Measurements from ENCODE around the gene HECTD4. TPM values are rescaled to one million over a fixed set of nuclear protein-coding genes. Genes with fewer than 3 reads are reported as not detected.

The HECTD4 gene
- total RNA-seq, 1 experiment from 2014 or later, result 51.3 TPM

- intact Hi-C loops (cut with micrococcal nuclease; ENCODE audit: unreplicated experiment) (no loop called here), in situ Hi-C loops (cut with HindIII; ENCODE audit: low pct_unique_long_range_greater_than_20kb, low sequenced_read_pairs) (no loop called here)
- ChIA-PET CTCF (no interaction called here), POLR2A (no interaction called here)
- no TSS peak for BruUV-seq (replicated peaks)
- no peak for DNase-seq (ENCODE audit: low read depth, low spot score)
- H3K9me3 ChIP-seq (ENCODE audit: control insufficient read depth, insufficient read depth, low read depth, low read length), result no peaks in the 10 kb centered on the region
- H3K4me3 ChIP-seq (ENCODE audit: low read depth in 2 of 2, low read length in 2 of 2), result no peak overlapping the region
- H3K4me1 ChIP-seq (ENCODE audit: control insufficient read depth, insufficient read depth, low read length), result no peaks in the 10 kb centered on the region
- TF ChIP-seq REST (IDR thresholded peaks at IDR 0.05; ENCODE audit: insufficient read depth in 1 of 2, low read depth in 2 of 2, low read length in 1 of 2) (no peak), TCF7L2 (IDR thresholded peaks at IDR 0.05; ENCODE audit: low read depth, low read length) (no peak), POLR2AphosphoS5 (IDR thresholded peaks at IDR 0.05; ENCODE audit: low read depth, low read length) (no peak), SIN3A (IDR thresholded peaks at IDR 0.05; ENCODE audit: borderline replicate concordance, insufficient read depth, low read depth, low read length) (no peak)
- TF ChIP-seq, protein P1, sequence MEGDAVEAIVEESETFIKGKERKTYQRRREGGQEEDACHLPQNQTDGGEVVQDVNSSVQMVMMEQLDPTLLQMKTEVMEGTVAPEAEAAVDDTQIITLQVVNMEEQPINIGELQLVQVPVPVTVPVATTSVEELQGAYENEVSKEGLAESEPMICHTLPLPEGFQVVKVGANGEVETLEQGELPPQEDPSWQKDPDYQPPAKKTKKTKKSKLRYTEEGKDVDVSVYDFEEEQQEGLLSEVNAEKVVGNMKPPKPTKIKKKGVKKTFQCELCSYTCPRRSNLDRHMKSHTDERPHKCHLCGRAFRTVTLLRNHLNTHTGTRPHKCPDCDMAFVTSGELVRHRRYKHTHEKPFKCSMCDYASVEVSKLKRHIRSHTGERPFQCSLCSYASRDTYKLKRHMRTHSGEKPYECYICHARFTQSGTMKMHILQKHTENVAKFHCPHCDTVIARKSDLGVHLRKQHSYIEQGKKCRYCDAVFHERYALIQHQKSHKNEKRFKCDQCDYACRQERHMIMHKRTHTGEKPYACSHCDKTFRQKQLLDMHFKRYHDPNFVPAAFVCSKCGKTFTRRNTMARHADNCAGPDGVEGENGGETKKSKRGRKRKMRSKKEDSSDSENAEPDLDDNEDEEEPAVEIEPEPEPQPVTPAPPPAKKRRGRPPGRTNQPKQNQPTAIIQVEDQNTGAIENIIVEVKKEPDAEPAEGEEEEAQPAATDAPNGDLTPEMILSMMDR (IDR thresholded peaks at IDR 0.05), result no peak
- ATAC-seq, result no peak
- no peak overlapping the region for H3K27ac ChIP-seq (ENCODE audit: low read length)
- peaks cover 2% of the 10 kb centered on the region; the same call in 1 of the 2 replicates for H3K36me3 ChIP-seq (ENCODE audit: control insufficient read depth, insufficient read depth, low read length)
- no peaks in the 10 kb centered on the region for H3K27me3 ChIP-seq (ENCODE audit: control insufficient read depth, insufficient read depth, low read length)
Observed at GRCh38 chr12:112190231-112191025, 191.8 kb downstream of the HECTD4 start.

DNA sequence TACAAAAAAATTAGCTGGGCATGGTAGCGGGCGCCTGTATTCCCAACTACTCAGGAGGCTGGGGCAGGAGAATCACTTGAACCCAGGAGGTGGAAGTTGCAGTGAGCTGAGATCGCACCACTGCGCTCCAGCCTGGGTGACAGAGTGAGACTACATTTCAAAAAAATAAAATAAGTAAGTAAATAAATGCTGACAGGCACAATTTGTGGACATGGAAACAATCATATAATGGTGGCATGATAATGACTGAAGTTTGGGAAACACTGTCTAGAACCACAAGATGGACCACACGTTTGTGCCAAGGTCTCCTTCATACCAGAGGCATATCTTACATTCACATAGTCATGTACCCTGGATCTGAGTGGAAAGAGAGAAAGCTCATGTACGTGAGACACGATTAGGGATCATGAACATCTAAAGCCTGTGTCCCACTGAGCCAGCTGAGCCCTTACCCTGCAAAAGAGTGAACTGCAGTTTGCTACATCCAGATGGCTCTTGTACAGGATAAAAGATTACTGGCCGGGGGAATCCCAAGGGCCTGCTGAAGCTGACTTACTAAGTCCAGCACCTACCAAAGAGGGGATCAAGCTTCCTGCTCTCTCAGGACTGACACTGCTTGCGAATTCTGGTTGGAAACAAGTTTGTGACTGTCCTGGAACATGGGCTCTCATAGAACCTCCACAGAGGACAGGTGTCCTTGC, 194.0 kb downstream of the HECTD4 start:
- ChIA-PET CTCF (no interaction called here), POLR2A (no interaction called here)
- BruUV-seq (replicated peaks), result no TSS peak

More for the DNA sequence above, 194.0 kb downstream of the HECTD4 start:
- Histone ChIP-seq H3K9me3 (ENCODE audit: control insufficient read depth, insufficient read depth, low read depth, low read length) (no peaks in the 10 kb centered on the region), H3K27ac (ENCODE audit: low read length) (no peak overlapping the region), H3K36me3 (ENCODE audit: control insufficient read depth, insufficient read depth, low read length) (peaks cover 2% of the 10 kb centered on the region; the same call in 1 of the 2 replicates), H3K4me3 (ENCODE audit: low read depth in 2 of 2, low read length in 2 of 2) (no peak overlapping the region), H3K27me3 (ENCODE audit: control insufficient read depth, insufficient read depth, low read length) (no peaks in the 10 kb centered on the region), H3K4me1 (ENCODE audit: control insufficient read depth, insufficient read depth, low read length) (no peaks in the 10 kb centered on the region)
- intact Hi-C loops (cut with micrococcal nuclease; ENCODE audit: unreplicated experiment) (no loop called here), in situ Hi-C loops (cut with HindIII; ENCODE audit: low pct_unique_long_range_greater_than_20kb, low sequenced_read_pairs) (no loop called here)
- TF ChIP-seq, protein P1 (IDR thresholded peaks at IDR 0.05), result no peak
- TF ChIP-seq POLR2AphosphoS5 (IDR thresholded peaks at IDR 0.05; ENCODE audit: low read depth, low read length), result no peak
- TF ChIP-seq SIN3A (IDR thresholded peaks at IDR 0.05; ENCODE audit: borderline replicate concordance, insufficient read depth, low read depth, low read length), result no peak
- no peak for TF ChIP-seq REST (IDR thresholded peaks at IDR 0.05; ENCODE audit: insufficient read depth in 1 of 2, low read depth in 2 of 2, low read length in 1 of 2)
- no peak for TF ChIP-seq TCF7L2 (IDR thresholded peaks at IDR 0.05; ENCODE audit: low read depth, low read length)
- DNase-seq (ENCODE audit: low read depth, low spot score) (no peak), ATAC-seq (peak; percentile 29; the same call in 1 of the 2 replicates)

Measured in Panc1 (cell line).